CD4-positive, alpha-beta memory T cell (primary cell): ENCODE results near the gene JDP2. TPM values are rescaled to one million over a fixed set of nuclear protein-coding genes. Genes with fewer than 3 reads are reported as not detected.
A peak's percentile ranks its signal among the peaks of the same experiment; 100 is the strongest.
"Not testable (repeated sequence)": the region's sequence is repeated elsewhere in the genome, so short reads cannot be mapped to it uniquely, and the experiment has no call there.

ENCODE experiments used
- CTCF ChIA-PET: fragments of 350-600 bp; sonication (Branson Sonifier 250); formaldehyde crosslinking; loops from one replicate; lab custom pipeline; 2021; ENCODE audit warnings: inconsistent platforms; ENCODE audit not compliant: partially characterized antibody; lab: Charles Lee
- POLR2A ChIA-PET: fragments of 350-600 bp; sonication (Branson Sonifier 250); formaldehyde crosslinking; loops from one replicate; lab custom pipeline; 2021; ENCODE audit not compliant: partially characterized antibody; lab: Charles Lee
- DNase-seq, 5 donors: peaks; one replicate each; pipeline versions ENCODE4 v3.0.0 to v3.0.0-alpha.2; 2020 to 2022; ENCODE audit warnings: mixed read lengths in 1 of 5
- H3K27ac ChIP-seq: one replicate; pipeline ENCODE4 v1.7.0; 2013; ENCODE audit warnings: low read depth, low read length
- H3K27me3 ChIP-seq: 2 replicates; pipeline ENCODE4 v1.7.0; 2013; ENCODE audit warnings: mild to moderate bottlenecking, low read length, moderate library complexity; ENCODE audit not compliant: insufficient read depth
- H3K36me3 ChIP-seq: 2 replicates; pipeline ENCODE4 v1.7.0; 2013; ENCODE audit warnings: mild to moderate bottlenecking, low read length, moderate library complexity; ENCODE audit not compliant: insufficient read depth
- H3K4me1 ChIP-seq: 2 replicates; pipeline ENCODE4 v1.7.0; 2013; ENCODE audit warnings: mild to moderate bottlenecking, low read length, moderate library complexity; ENCODE audit not compliant: insufficient read depth
- H3K4me3 ChIP-seq, 2 donors: one replicate each; pipeline ENCODE4 v1.7.0; 2013; ENCODE audit warnings: low read length in 2 of 2, mild to moderate bottlenecking in 1 of 2
- H3K9me3 ChIP-seq, 2 donors: one replicate each; pipeline ENCODE4 v1.7.0; 2013; ENCODE audit warnings: low read length in 2 of 2, control low read depth in 1 of 2; ENCODE audit not compliant: control insufficient read depth in 1 of 2
- H3K27ac Mint-ChIP-seq, 7 donors: one replicate each; pipeline ENCODE4 v1.8.0; 2020 to 2021; ENCODE audit warnings: mixed read lengths in 7 of 7, mild to moderate bottlenecking in 6 of 7, inconsistent platforms in 3 of 7, moderate library complexity in 3 of 7
- H3K27me3 Mint-ChIP-seq, 2 donors: one replicate each; pipeline ENCODE4 v1.8.0; 2020 to 2021; ENCODE audit warnings: mixed read lengths in 2 of 2
- H3K36me3 Mint-ChIP-seq, 2 donors: one replicate each; pipeline ENCODE4 v1.8.0; 2020 to 2021; ENCODE audit warnings: mixed read lengths in 2 of 2, inconsistent platforms in 1 of 2, mild to moderate bottlenecking in 1 of 2
- H3K4me1 Mint-ChIP-seq, 4 donors: one replicate each; pipeline ENCODE4 v1.8.0; 2020 to 2021; ENCODE audit warnings: mixed read lengths in 4 of 4, mild to moderate bottlenecking in 1 of 4
- H3K4me3 Mint-ChIP-seq, 8 donors: one replicate each; pipeline ENCODE4 v1.8.0; 2020 to 2021; ENCODE audit warnings: mixed read lengths in 8 of 8, mild to moderate bottlenecking in 7 of 8, moderate library complexity in 6 of 8, inconsistent platforms in 3 of 8
- H3K9me3 Mint-ChIP-seq, 8 donors: one replicate each; pipeline ENCODE4 v1.8.0; 2020 to 2021; ENCODE audit warnings: mixed read lengths in 8 of 8, mild to moderate bottlenecking in 5 of 8, inconsistent platforms in 3 of 8, moderate library complexity in 1 of 8
- intact Hi-C: fragments of 100-400 bp; cut with micrococcal nuclease; formaldehyde crosslinking; loops from one replicate; pipeline ENCODE4 v1.15.1; 2023
- polyA plus RNA-seq, 2 donors: library from polyadenylated mRNA; unstranded; fragments of 300-500 nt; fragmentation: Illumina TruSeq; gene quantifications; one replicate each; pipeline ENCODE4 v1.2.3, GENCODE V29; 2021
- total RNA-seq, 2 experiments: library from RNA; stranded (reverse); gene quantifications; one replicate each; pipeline ENCODE4 v1.2.3, GENCODE V29; 2021

The JDP2 gene
- total RNA-seq (under 1 TPM; 0.78 to 0.79 TPM), polyA plus RNA-seq (under 1 TPM in 1 of 2 donors, not detected in 1; 0.20 TPM)

- Histone ChIP-seq H3K4me3 (peak within 1 kb of the TSS in 1 of 2 donors; percentile 45), H3K27ac (no peak within 1 kb of the TSS), H3K36me3 (no peaks in the 10 kb centered on the region), H3K4me1 (peaks cover 10% of the 10 kb centered on the region), H3K9me3 (no peaks in the 10 kb centered on the region), H3K27me3 (no peaks in the 10 kb centered on the region)
- Mint-ChIP-seq H3K4me3 (peak within 1 kb of the TSS; percentile 63 to 84 (median 80)), H3K27ac (peak within 1 kb of the TSS in 2 of 7 donors; percentile 3 to 35), H3K27me3 (peaks cover 17 to 24% of the 10 kb centered on the region in 2 donors), H3K36me3 (no peaks in the 10 kb centered on the region), H3K9me3 (peaks cover 0 to 6% (median 1%) of the 10 kb centered on the region in 8 donors), H3K4me1 (peaks cover 1 to 16% (median 3%) of the 10 kb centered on the region in 4 donors)
- peak; percentile 30 to 50 (median 39) for DNase-seq
- ChIA-PET POLR2A (no interaction called here), CTCF (no interaction called here)
- intact Hi-C loops = no loop called here
These were observed at the start of gene JDP2 for GRCh38 chr14:75427482-75428229. JDP2 (plus strand) TSS chr14:75428022; CDS start chr14:75437921, 9,899 bp downstream.

- intact Hi-C loops = no loop called here
- no peaks in the 10 kb centered on the region for H3K9me3 ChIP-seq
- no peak overlapping the region for H3K4me3 Mint-ChIP-seq
- H3K27me3 ChIP-seq = no peaks in the 10 kb centered on the region
- H3K4me3 ChIP-seq = no peak overlapping the region
- H3K27me3 Mint-ChIP-seq = peaks cover 12 to 15% of the 10 kb centered on the region in 2 donors
- POLR2A ChIA-PET = interaction anchor here (0.6 kb wide), 1 partner anchor 291 kb away, joined by 3 read pairs; no protein-coding TSS in a partner anchor
- H3K4me1 Mint-ChIP-seq = no peaks in the 10 kb centered on the region
- H3K27ac ChIP-seq = no peak overlapping the region
- peaks cover 0 to 6% (median 4%) of the 10 kb centered on the region in 8 donors for H3K9me3 Mint-ChIP-seq
- CTCF ChIA-PET = interaction anchor here (1.2 kb wide), 1 partner anchor 65 kb away, joined by 3 read pairs; no protein-coding TSS in a partner anchor
- no peak overlapping the region for H3K27ac Mint-ChIP-seq
- peaks cover 0 to 4% of the 10 kb centered on the region in 2 donors for H3K36me3 Mint-ChIP-seq
- H3K36me3 ChIP-seq = no peaks in the 10 kb centered on the region
- DNase-seq = no peak
- no peaks in the 10 kb centered on the region for H3K4me1 ChIP-seq
These were observed 48.4 kb upstream of the JDP2 start for GRCh38 chr14:75379246-75379929.

GRCh38 chr14:75379930-75380270, 47.9 kb upstream of the JDP2 start:
- intact Hi-C loops = no loop called here
- no peaks in the 10 kb centered on the region for H3K27me3 ChIP-seq
- peaks cover 12 to 17% of the 10 kb centered on the region in 2 donors for H3K27me3 Mint-ChIP-seq
- H3K4me1 ChIP-seq = no peaks in the 10 kb centered on the region
- H3K4me3 ChIP-seq = no peak overlapping the region
- H3K4me3 Mint-ChIP-seq = no peak overlapping the region
- H3K27ac Mint-ChIP-seq = no peak overlapping the region
- peaks cover 0 to 9% of the 10 kb centered on the region in 2 donors for H3K36me3 Mint-ChIP-seq
- DNase-seq = no peak
- no peak overlapping the region for H3K27ac ChIP-seq
- CTCF ChIA-PET = interaction anchor here (1.2 kb wide), 1 partner anchor 64 kb away, joined by 3 read pairs; no protein-coding TSS in a partner anchor
- peaks cover 0 to 11% (median 9%) of the 10 kb centered on the region in 8 donors for H3K9me3 Mint-ChIP-seq
- POLR2A ChIA-PET = no interaction called here
- H3K36me3 ChIP-seq = no peaks in the 10 kb centered on the region
- H3K4me1 Mint-ChIP-seq = no peaks in the 10 kb centered on the region
- H3K9me3 ChIP-seq = no peaks in the 10 kb centered on the region

- intact Hi-C loops = no loop called here
- Mint-ChIP-seq H3K27me3 (peaks cover 12 to 18% of the 10 kb centered on the region in 2 donors), H3K27ac (no peak overlapping the region), H3K36me3 (peaks cover 0 to 9% of the 10 kb centered on the region in 2 donors), H3K4me3 (no peak overlapping the region), H3K4me1 (no peaks in the 10 kb centered on the region), H3K9me3 (peaks cover 0 to 13% (median 10%) of the 10 kb centered on the region in 8 donors)
- Histone ChIP-seq H3K4me1 (no peaks in the 10 kb centered on the region), H3K36me3 (no peaks in the 10 kb centered on the region), H3K27me3 (no peaks in the 10 kb centered on the region), H3K27ac (no peak overlapping the region), H3K9me3 (no peaks in the 10 kb centered on the region), H3K4me3 (no peak overlapping the region)
- no peak for DNase-seq
- POLR2A ChIA-PET = no interaction called here
- CTCF ChIA-PET = no interaction called here
These were observed 47.2 kb upstream of the JDP2 start for GRCh38 chr14:75380656-75381055.

- no peaks in the 10 kb centered on the region for H3K4me1 Mint-ChIP-seq
- H3K27me3 Mint-ChIP-seq = peaks cover 14 to 18% of the 10 kb centered on the region in 2 donors
- no peak overlapping the region for H3K27ac ChIP-seq
- H3K9me3 Mint-ChIP-seq = peaks cover 0 to 13% (median 10%) of the 10 kb centered on the region in 8 donors
- H3K36me3 ChIP-seq = no peaks in the 10 kb centered on the region
- no peak overlapping the region for H3K27ac Mint-ChIP-seq
- H3K36me3 Mint-ChIP-seq = peaks cover 0 to 9% of the 10 kb centered on the region in 2 donors
- H3K27me3 ChIP-seq = no peaks in the 10 kb centered on the region
- intact Hi-C loops = no loop called here
- no peak overlapping the region for H3K4me3 ChIP-seq
- H3K4me1 ChIP-seq = no peaks in the 10 kb centered on the region
- DNase-seq = no peak
- H3K9me3 ChIP-seq = no peaks in the 10 kb centered on the region
- H3K4me3 Mint-ChIP-seq = no peak overlapping the region
- CTCF ChIA-PET = interaction anchor here (0.8 kb wide), 1 partner anchor 11 kb away, joined by 3 read pairs; no protein-coding TSS in a partner anchor
- POLR2A ChIA-PET = no interaction called here
These were observed 46.2 kb upstream of the JDP2 start for GRCh38 chr14:75381642-75382041.

- H3K4me1 ChIP-seq, intact Hi-C loops, DNase-seq, H3K4me3 Mint-ChIP-seq, H3K27ac ChIP-seq, H3K27ac Mint-ChIP-seq, H3K36me3 Mint-ChIP-seq, H3K9me3 ChIP-seq, CTCF ChIA-PET, H3K36me3 ChIP-seq, H3K27me3 ChIP-seq, POLR2A ChIA-PET, H3K4me1 Mint-ChIP-seq, H3K4me3 ChIP-seq: not testable (repeated sequence)
- peaks cover 0 to 13% (median 10%) of the 10 kb centered on the region in 8 donors for H3K9me3 Mint-ChIP-seq
- peaks cover 13 to 18% of the 10 kb centered on the region in 2 donors for H3K27me3 Mint-ChIP-seq
These were observed 44.6 kb upstream of the JDP2 start for GRCh38 chr14:75383219-75383618.

GRCh38 chr14:75383721-75384120, 44.1 kb upstream of the JDP2 start:
- CTCF ChIA-PET = no interaction called here
- peaks cover 12 to 16% of the 10 kb centered on the region in 2 donors for H3K27me3 Mint-ChIP-seq
- intact Hi-C loops = no loop called here
- H3K9me3 Mint-ChIP-seq = peaks cover 0 to 13% (median 10%) of the 10 kb centered on the region in 8 donors
- no peak overlapping the region for H3K4me3 Mint-ChIP-seq
- Histone ChIP-seq H3K36me3 (no peaks in the 10 kb centered on the region), H3K9me3 (no peaks in the 10 kb centered on the region), H3K4me1 (no peaks in the 10 kb centered on the region), H3K27ac (no peak overlapping the region), H3K27me3 (no peaks in the 10 kb centered on the region), H3K4me3 (no peak overlapping the region)
- no peak for DNase-seq
- H3K27ac Mint-ChIP-seq = no peak overlapping the region
- POLR2A ChIA-PET = interaction anchor here (0.7 kb wide), 1 partner anchor 183 kb away, joined by 3 read pairs; no protein-coding TSS in a partner anchor
- H3K4me1 Mint-ChIP-seq = no peaks in the 10 kb centered on the region
- peaks cover 0 to 9% of the 10 kb centered on the region in 2 donors for H3K36me3 Mint-ChIP-seq
